ENCODE measurements around the gene PHB1. TPM values are rescaled to one million over a fixed set of nuclear protein-coding genes. Genes with fewer than 3 reads are reported as not detected.
"Not testable (repeated sequence)": the region's sequence is repeated elsewhere in the genome, so short reads cannot be mapped to it uniquely, and the experiment has no call there.

Gene PHB1
- total RNA-seq, 6 experiments from 2014 or later: 235 to 284 (median 262) TPM

- no peaks in the 10 kb centered on the region for H3K9me3 Mint-ChIP-seq
- H3K36me3 Mint-ChIP-seq (ENCODE audit: low read depth): no peaks in the 10 kb centered on the region
- peaks cover 17% of the 10 kb centered on the region; the same call in 1 of the 2 replicates for H3K4me1 Mint-ChIP-seq (ENCODE audit: low read depth)
- no peak overlapping the region for H3K4me3 Mint-ChIP-seq
- no peak for TF ChIP-seq CTCF (IDR thresholded peaks at IDR 0.05)
- no peak for DNase-seq
- no peak overlapping the region for H3K27ac Mint-ChIP-seq
- peaks cover 40% of the 10 kb centered on the region for H3K27me3 Mint-ChIP-seq (ENCODE audit: insufficient read depth)
Observed at GRCh38 chr17:49435671-49436029, 21.0 kb upstream of the PHB1 start.

- Mint-ChIP-seq H3K4me1 (ENCODE audit: low read depth) (peaks cover 11% of the 10 kb centered on the region; the same call in 1 of the 2 replicates), H3K9me3 (no peaks in the 10 kb centered on the region), H3K27me3 (ENCODE audit: insufficient read depth) (peaks cover 36% of the 10 kb centered on the region), H3K4me3 (no peak overlapping the region), H3K36me3 (ENCODE audit: low read depth) (no peaks in the 10 kb centered on the region), H3K27ac (no peak overlapping the region)
- peak; percentile 41 for DNase-seq
- TF ChIP-seq CTCF (IDR thresholded peaks at IDR 0.05): peak; percentile 96
Observed at GRCh38 chr17:49434821-49435670, 20.4 kb upstream of the PHB1 start.

- TF ChIP-seq CTCF (IDR thresholded peaks at IDR 0.05): no peak
- no peaks in the 10 kb centered on the region for H3K4me1 Mint-ChIP-seq (ENCODE audit: low read depth)
- no peak for DNase-seq
- no peaks in the 10 kb centered on the region for H3K36me3 Mint-ChIP-seq (ENCODE audit: low read depth)
- H3K9me3 Mint-ChIP-seq: no peaks in the 10 kb centered on the region
- H3K4me3 Mint-ChIP-seq: no peak overlapping the region
- H3K27me3 Mint-ChIP-seq (ENCODE audit: insufficient read depth): peaks cover 28% of the 10 kb centered on the region
- no peak overlapping the region for H3K27ac Mint-ChIP-seq
Observed at GRCh38 chr17:49433000-49433694, 18.5 kb upstream of the PHB1 start.

GRCh38 chr17:49431743-49432142 is 17.1 kb upstream of the PHB1 start:
- Mint-ChIP-seq H3K9me3 (no peaks in the 10 kb centered on the region), H3K27ac (no peak overlapping the region), H3K4me3 (no peak overlapping the region), H3K4me1 (ENCODE audit: low read depth) (no peaks in the 10 kb centered on the region), H3K27me3 (ENCODE audit: insufficient read depth) (peaks cover 27% of the 10 kb centered on the region), H3K36me3 (ENCODE audit: low read depth) (no peaks in the 10 kb centered on the region)
- no peak for DNase-seq
- TF ChIP-seq CTCF (IDR thresholded peaks at IDR 0.05): no peak

- peaks cover 20% of the 10 kb centered on the region for H3K9me3 Mint-ChIP-seq
- H3K27me3 Mint-ChIP-seq (ENCODE audit: insufficient read depth): peaks cover 20% of the 10 kb centered on the region
- peaks cover 15% of the 10 kb centered on the region; the same call in 1 of the 2 replicates for H3K36me3 Mint-ChIP-seq (ENCODE audit: low read depth)
- no peak overlapping the region for H3K27ac Mint-ChIP-seq
- DNase-seq: no peak
- no peak for TF ChIP-seq CTCF (IDR thresholded peaks at IDR 0.05)
- no peaks in the 10 kb centered on the region for H3K4me1 Mint-ChIP-seq (ENCODE audit: low read depth)
- H3K4me3 Mint-ChIP-seq: no peak overlapping the region
Observed at GRCh38 chr17:49425004-49425286, 10.3 kb upstream of the PHB1 start.

GRCh38 chr17:49424276-49425003 is 9.8 kb upstream of the PHB1 start:
- not testable (repeated sequence) for H3K4me1 Mint-ChIP-seq (ENCODE audit: low read depth)
- H3K36me3 Mint-ChIP-seq (ENCODE audit: low read depth): peaks cover 15% of the 10 kb centered on the region; the same call in 1 of the 2 replicates

More at GRCh38 chr17:49424276-49425003, 9.8 kb upstream of the PHB1 start:
- DNase-seq, H3K4me3 Mint-ChIP-seq, H3K27ac Mint-ChIP-seq: not testable (repeated sequence)
- peaks cover 20% of the 10 kb centered on the region for H3K27me3 Mint-ChIP-seq (ENCODE audit: insufficient read depth)
- peaks cover 20% of the 10 kb centered on the region for H3K9me3 Mint-ChIP-seq

All from HFFc6 (cell line).